ENCODE data around the gene BCL2.

GRCh38 chr18:63236921-63237846, 82.4 kb downstream of the BCL2 start:
- TF ChIP-seq CTCF (IDR thresholded peaks at IDR 0.05; ENCODE audit: borderline replicate concordance, extremely low read depth, low read length, poor library complexity, severe bottlenecking) (no peak), EZH2 (IDR thresholded peaks at IDR 0.05; ENCODE audit: borderline replicate concordance, low read depth, low read length, severe bottlenecking) (no peak)
